Calu3 (cell line): ENCODE measurements around the gene LCE4A. TPM values are rescaled to one million over a fixed set of nuclear protein-coding genes. Genes with fewer than 3 reads are reported as not detected.

ENCODE experiments used
- BruUV-seq: library from RNA; stranded (reverse); fragments of 400-500 nt; replicated peaks from 2 replicates; lab custom pipeline; 2021; lab: Mats Ljungman, UMichigan
- CTCF ChIA-PET: fragments of 300-600 bp; sonication (Branson Sonifier 250); formaldehyde crosslinking; loops from one replicate; lab custom pipeline; 2022; ENCODE audit warnings: antibody characterized with exemption; lab: Charles Lee
- DNase-seq: peaks from one replicate; pipeline ENCODE4 v3.0.0; 2022
- H3K27ac Mint-ChIP-seq: one replicate; pipeline ENCODE4 v1.8.0; 2022; ENCODE audit warnings: mixed read lengths; ENCODE audit not compliant: unreplicated experiment
- H3K27me3 Mint-ChIP-seq: one replicate; pipeline ENCODE4 v1.8.0; 2022; ENCODE audit warnings: mixed read lengths; ENCODE audit not compliant: unreplicated experiment
- H3K36me3 Mint-ChIP-seq: one replicate; pipeline ENCODE4 v1.8.0; 2022; ENCODE audit warnings: mild to moderate bottlenecking, moderate library complexity, mixed read lengths; ENCODE audit not compliant: insufficient read depth, unreplicated experiment
- H3K4me1 Mint-ChIP-seq: one replicate; pipeline ENCODE4 v1.8.0; 2022; ENCODE audit warnings: mild to moderate bottlenecking, low read depth, mixed read lengths; ENCODE audit not compliant: unreplicated experiment
- H3K4me3 Mint-ChIP-seq: one replicate; pipeline ENCODE4 v1.8.0; 2022; ENCODE audit warnings: mild to moderate bottlenecking, low read depth, moderate library complexity, mixed read lengths; ENCODE audit not compliant: unreplicated experiment
- H3K9me3 Mint-ChIP-seq: one replicate; pipeline ENCODE4 v1.8.0; 2022; ENCODE audit warnings: low read depth, mixed read lengths; ENCODE audit not compliant: unreplicated experiment
- intact Hi-C: fragments of 100-400 bp; cut with micrococcal nuclease; formaldehyde crosslinking; loops from one replicate; pipeline ENCODE4 v1.10.0; 2022; ENCODE audit not compliant: unreplicated experiment
- total RNA-seq: library from RNA; stranded (reverse); gene quantifications from 2 replicates; pipeline ENCODE4 v1.2.3, GENCODE V29; 2022
- TF ChIP-seq, protein P1 (sequence below): fragments of 200-600 bp; IDR thresholded peaks from one replicate; pipeline ENCODE4 v1.8.0; 2022; ENCODE audit warnings: antibody characterized with exemption; ENCODE audit not compliant: unreplicated experiment

The LCE4A gene
- total RNA-seq, 1 experiment from 2014 or later = not detected

DNA sequence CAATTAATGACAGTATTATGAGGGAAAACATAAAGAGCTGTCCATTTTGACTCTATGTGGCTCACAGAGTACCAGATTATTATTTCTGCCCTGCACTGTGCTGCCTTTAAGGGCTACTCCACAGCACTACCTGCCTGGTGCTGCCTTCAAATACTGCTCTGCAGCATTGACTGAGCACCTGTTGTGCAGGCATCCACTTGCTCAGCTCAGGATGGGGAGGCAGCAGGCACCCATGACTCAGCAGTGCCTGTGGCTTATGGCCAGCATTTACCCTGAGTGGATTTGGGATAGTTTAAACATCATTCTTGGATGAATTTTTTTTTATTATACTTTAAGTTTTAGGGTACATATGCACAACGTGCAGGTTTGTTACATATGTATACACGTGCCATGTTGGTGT is 48.9 kb downstream of the LCE4A start:
- TF ChIP-seq, protein P1, sequence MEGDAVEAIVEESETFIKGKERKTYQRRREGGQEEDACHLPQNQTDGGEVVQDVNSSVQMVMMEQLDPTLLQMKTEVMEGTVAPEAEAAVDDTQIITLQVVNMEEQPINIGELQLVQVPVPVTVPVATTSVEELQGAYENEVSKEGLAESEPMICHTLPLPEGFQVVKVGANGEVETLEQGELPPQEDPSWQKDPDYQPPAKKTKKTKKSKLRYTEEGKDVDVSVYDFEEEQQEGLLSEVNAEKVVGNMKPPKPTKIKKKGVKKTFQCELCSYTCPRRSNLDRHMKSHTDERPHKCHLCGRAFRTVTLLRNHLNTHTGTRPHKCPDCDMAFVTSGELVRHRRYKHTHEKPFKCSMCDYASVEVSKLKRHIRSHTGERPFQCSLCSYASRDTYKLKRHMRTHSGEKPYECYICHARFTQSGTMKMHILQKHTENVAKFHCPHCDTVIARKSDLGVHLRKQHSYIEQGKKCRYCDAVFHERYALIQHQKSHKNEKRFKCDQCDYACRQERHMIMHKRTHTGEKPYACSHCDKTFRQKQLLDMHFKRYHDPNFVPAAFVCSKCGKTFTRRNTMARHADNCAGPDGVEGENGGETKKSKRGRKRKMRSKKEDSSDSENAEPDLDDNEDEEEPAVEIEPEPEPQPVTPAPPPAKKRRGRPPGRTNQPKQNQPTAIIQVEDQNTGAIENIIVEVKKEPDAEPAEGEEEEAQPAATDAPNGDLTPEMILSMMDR = no peak
- H3K9me3 Mint-ChIP-seq = no peaks in the 10 kb centered on the region
- H3K36me3 Mint-ChIP-seq = no peaks in the 10 kb centered on the region
- DNase-seq = no peak
- no peak overlapping the region for H3K27ac Mint-ChIP-seq
- intact Hi-C loops = no loop called here
- CTCF ChIA-PET = no interaction called here
- no TSS peak for BruUV-seq
- no peaks in the 10 kb centered on the region for H3K4me1 Mint-ChIP-seq
- H3K4me3 Mint-ChIP-seq = no peak overlapping the region
- H3K27me3 Mint-ChIP-seq = peaks cover 97% of the 10 kb centered on the region

DNA sequence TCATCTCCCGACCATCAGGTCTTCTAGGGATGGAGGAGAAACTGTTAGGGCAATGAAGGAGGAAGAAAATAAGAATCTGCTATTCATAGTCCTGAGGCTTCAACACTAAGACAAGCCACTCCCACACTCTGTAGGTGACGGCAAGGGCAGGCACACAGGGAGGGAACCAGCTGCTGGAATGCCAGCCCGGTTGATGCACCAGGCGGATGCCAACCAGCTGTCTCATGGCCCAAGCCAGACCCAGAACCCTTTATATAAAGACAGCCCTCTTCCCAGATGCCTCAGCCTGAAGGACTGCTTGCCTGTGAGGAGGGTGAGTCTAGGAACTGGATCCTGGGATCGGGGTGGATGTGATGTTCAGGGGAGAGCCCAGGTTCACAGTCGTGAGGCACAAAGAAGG is 49.8 kb downstream of the LCE4A start, which contains the start of gene KPRP:
Gene KPRP (plus strand): TSS at position 279 of the 400 bp plus-strand sequence. CDS start 1,564 bp downstream, outside the sequence.
- H3K36me3 Mint-ChIP-seq = no peaks in the 10 kb centered on the region
- TF ChIP-seq, protein P1 = no peak

DNA sequence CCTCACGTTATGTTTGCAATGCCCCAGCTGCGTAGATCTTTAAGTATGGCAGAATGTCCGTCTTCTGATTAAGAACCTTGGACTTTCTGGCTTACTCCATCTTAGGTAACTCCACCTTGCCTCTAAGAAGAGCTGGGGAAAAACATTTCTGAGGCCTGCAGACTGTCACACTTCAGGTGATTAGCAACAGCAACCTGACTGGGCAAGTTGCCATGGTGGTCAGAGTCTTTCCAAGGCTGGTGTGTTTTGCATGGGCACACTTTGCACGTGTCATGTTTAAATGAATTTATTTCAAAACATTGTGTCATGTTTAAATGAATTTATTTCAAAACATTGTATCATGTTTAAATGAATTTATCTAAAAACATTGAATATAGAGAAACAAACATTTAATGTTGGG is 50.7 kb downstream of the LCE4A start:
- DNase-seq = no peak
- no peaks in the 10 kb centered on the region for H3K36me3 Mint-ChIP-seq
- H3K4me1 Mint-ChIP-seq = no peaks in the 10 kb centered on the region
- no TSS peak for BruUV-seq
- intact Hi-C loops = no loop called here
- H3K27ac Mint-ChIP-seq = no peak overlapping the region
- CTCF ChIA-PET = interaction anchor here (1.2 kb wide), 1 partner anchor 14 kb away, joined by 4 read pairs; no protein-coding TSS in a partner anchor
- TF ChIP-seq, protein P1 = no peak
- H3K4me3 Mint-ChIP-seq = no peak overlapping the region
- peaks cover 88% of the 10 kb centered on the region for H3K27me3 Mint-ChIP-seq
- H3K9me3 Mint-ChIP-seq = no peaks in the 10 kb centered on the region

More for the DNA sequence above, 49.8 kb downstream of the LCE4A start, which contains the start of gene KPRP:
- H3K27me3 Mint-ChIP-seq = peaks cover 97% of the 10 kb centered on the region
- no peak for DNase-seq
- intact Hi-C loops = no loop called here
- no TSS peak for BruUV-seq
- CTCF ChIA-PET = no interaction called here
- no peaks in the 10 kb centered on the region for H3K9me3 Mint-ChIP-seq
- no peaks in the 10 kb centered on the region for H3K4me1 Mint-ChIP-seq
- H3K4me3 Mint-ChIP-seq = no peak within 1 kb of the TSS
- H3K27ac Mint-ChIP-seq = no peak within 1 kb of the TSS

Other genes with a start within 250 kb of the LCE4A start
- gene LCE5A, start 197.4 kb upstream of the LCE4A start, total RNA-seq = not detected in 2 replicates
- gene CRCT1, start 193.7 kb upstream of the LCE4A start, total RNA-seq = not detected in 2 replicates
- not detected in 2 replicates for gene LCE3E, start 141.4 kb upstream of the LCE4A start, total RNA-seq
- gene LCE3D, start 127.6 kb upstream of the LCE4A start, total RNA-seq = not detected in 2 replicates
- not detected in 2 replicates for gene LCE3C, start 107.9 kb upstream of the LCE4A start, total RNA-seq
- gene LCE3B, start 94.3 kb upstream of the LCE4A start, total RNA-seq = not detected in 2 replicates
- not detected in 2 replicates for gene LCE3A, start 85.1 kb upstream of the LCE4A start, total RNA-seq
- not detected in 2 replicates for gene LCE2D, start 44.8 kb upstream of the LCE4A start, total RNA-seq
- not detected in 2 replicates for gene LCE2C, start 32.9 kb upstream of the LCE4A start, total RNA-seq
- gene LCE2B, start 22.0 kb upstream of the LCE4A start, total RNA-seq = not detected in 2 replicates
- gene LCE2A, start 9.8 kb upstream of the LCE4A start, total RNA-seq = not detected in 2 replicates
- not detected in 2 replicates for gene KPRP, start 49.9 kb downstream of the LCE4A start, total RNA-seq
- not detected in 2 replicates for gene LCE1F, start 67.0 kb downstream of the LCE4A start, total RNA-seq
- gene LCE1E, start 78.1 kb downstream of the LCE4A start, total RNA-seq = not detected in 2 replicates
- gene LCE1D, start 88.6 kb downstream of the LCE4A start, total RNA-seq = not detected in 2 replicates
- gene LCE1C, start 98.5 kb downstream of the LCE4A start, total RNA-seq = not detected in 2 replicates
- gene LCE1B, start 103.8 kb downstream of the LCE4A start, total RNA-seq = not detected in 2 replicates
- not detected in 2 replicates for gene LCE1A, start 119.3 kb downstream of the LCE4A start, total RNA-seq
- not detected in 2 replicates for gene LCE6A, start 134.7 kb downstream of the LCE4A start, total RNA-seq
- not detected in 2 replicates for gene LCE7A, start 151.8 kb downstream of the LCE4A start, total RNA-seq
- gene SMCP, start 170.2 kb downstream of the LCE4A start, total RNA-seq = not detected in 2 replicates
- 1.1 and 1.9 TPM in 2 replicates for gene IVL, start 200.4 kb downstream of the LCE4A start, total RNA-seq
- gene SPRR5, start 239.0 kb downstream of the LCE4A start, total RNA-seq = not detected in 2 replicates